Measurements from ENCODE around the gene IPO13.

DNA sequence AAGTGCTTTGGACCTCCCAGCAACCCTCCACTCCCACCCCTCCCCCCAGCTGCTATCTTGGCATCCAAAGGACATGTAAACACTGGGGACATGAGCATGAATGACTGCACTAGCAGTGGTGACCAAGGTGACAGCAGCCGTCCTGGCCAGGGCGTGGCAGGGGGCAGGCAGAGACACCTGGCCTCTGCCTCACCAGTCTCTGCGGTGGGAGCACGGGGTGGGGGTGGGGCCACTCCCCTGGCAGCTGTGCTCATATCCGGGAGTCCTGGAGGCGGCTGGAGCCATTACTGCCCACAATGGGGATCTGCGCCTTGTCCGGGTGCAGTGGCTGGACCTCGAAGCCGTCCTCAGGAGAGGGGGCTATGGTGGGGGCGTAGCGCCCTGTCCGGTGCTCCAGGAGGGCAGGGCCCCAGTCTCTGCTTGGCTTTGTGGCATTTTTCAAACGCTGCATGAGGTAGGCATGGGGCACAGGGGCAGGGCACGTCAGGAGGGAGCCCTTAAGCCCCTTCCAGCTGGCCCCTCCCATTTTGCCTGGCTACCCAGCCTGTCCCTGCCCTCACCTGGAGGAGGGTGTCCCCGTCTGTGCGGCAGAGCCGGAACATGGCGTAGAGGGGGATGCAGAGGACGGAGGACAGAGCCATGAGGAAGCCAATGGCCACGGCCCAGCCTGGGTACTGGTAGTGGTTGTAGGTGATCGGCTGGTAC lies 50.7 kb downstream of the IPO13 start:
- no peak for TF ChIP-seq POLR2A (IDR thresholded peaks at IDR 0.05)
- TF ChIP-seq, protein P1, sequence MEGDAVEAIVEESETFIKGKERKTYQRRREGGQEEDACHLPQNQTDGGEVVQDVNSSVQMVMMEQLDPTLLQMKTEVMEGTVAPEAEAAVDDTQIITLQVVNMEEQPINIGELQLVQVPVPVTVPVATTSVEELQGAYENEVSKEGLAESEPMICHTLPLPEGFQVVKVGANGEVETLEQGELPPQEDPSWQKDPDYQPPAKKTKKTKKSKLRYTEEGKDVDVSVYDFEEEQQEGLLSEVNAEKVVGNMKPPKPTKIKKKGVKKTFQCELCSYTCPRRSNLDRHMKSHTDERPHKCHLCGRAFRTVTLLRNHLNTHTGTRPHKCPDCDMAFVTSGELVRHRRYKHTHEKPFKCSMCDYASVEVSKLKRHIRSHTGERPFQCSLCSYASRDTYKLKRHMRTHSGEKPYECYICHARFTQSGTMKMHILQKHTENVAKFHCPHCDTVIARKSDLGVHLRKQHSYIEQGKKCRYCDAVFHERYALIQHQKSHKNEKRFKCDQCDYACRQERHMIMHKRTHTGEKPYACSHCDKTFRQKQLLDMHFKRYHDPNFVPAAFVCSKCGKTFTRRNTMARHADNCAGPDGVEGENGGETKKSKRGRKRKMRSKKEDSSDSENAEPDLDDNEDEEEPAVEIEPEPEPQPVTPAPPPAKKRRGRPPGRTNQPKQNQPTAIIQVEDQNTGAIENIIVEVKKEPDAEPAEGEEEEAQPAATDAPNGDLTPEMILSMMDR (IDR thresholded peaks at IDR 0.05), result no peak
